Skeletal muscle cell (primary cell): Measurements from ENCODE around the gene LCA5L.
"Not testable (repeated sequence)": the region's sequence is repeated elsewhere in the genome, so short reads cannot be mapped to it uniquely, and the experiment has no call there.

Experiments used
- DNase-seq: peaks from one replicate; pipeline ENCODE4 v3.0.0-alpha.2; 2010; ENCODE audit warnings: low read depth
- H3K4me3 ChIP-seq: 2 replicates; pipeline ENCODE4 v1.5.1; 2011; ENCODE audit warnings: low read depth, mild to moderate bottlenecking, control low read depth, low read length, moderate library complexity

The LCA5L gene

DNA sequence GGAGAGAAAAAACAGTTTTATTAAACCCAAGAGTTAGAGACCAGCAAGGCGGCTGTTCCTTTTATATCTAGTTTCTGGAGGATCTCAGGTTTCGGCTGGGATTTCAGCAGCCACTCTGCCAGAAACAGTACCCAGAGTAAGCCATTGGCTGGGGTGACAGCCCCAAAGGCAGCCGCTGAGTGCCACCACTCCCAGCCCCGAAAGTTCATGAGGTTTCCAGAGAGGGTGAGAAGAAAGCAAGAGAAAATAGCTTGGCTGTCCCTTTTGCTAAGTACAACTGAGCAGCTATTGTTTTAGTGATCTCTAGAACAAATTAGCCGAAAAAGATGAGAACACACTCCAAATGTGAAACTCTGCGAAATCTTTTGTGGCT is 7.4 kb upstream of the LCA5L start:
- no peak overlapping the region for H3K4me3 ChIP-seq
- no peak for DNase-seq

DNA sequence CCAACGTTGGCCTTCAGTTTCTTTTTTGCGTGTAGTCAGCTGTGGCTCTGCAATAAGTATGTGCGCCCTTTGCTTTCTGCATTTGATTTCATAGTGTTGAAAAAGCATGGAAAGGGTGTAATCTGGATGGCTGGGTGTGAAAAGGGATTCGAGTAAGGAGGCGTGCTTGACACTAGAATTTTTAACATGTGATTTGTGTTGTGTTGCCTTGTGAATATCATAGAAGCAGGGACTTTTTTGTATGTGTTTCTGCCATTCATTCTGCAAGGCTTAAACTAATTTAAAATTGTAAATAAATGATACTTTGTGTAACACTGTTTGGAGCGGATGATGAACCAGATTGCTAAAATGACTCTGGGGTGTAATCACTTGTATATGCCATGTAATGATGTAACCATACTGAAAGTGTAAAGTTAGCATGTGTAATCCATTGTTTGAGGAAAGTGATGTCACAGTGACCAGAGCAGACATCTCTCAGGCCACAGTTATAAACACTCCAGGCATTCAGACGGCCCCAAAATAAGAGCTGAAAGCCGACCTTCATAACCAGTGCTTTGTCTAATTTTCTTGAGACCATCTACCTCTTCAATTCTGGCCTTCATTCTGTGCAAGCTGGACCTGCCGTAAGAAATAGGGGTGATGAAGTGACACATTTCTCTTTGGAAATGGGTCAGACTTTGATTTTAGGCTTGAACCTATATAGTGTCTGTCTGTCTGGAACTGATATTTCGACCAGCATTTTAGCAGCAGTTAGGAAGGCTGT is 6.8 kb upstream of the LCA5L start:
- no peak overlapping the region for H3K4me3 ChIP-seq
- DNase-seq = peak; percentile 58

DNA sequence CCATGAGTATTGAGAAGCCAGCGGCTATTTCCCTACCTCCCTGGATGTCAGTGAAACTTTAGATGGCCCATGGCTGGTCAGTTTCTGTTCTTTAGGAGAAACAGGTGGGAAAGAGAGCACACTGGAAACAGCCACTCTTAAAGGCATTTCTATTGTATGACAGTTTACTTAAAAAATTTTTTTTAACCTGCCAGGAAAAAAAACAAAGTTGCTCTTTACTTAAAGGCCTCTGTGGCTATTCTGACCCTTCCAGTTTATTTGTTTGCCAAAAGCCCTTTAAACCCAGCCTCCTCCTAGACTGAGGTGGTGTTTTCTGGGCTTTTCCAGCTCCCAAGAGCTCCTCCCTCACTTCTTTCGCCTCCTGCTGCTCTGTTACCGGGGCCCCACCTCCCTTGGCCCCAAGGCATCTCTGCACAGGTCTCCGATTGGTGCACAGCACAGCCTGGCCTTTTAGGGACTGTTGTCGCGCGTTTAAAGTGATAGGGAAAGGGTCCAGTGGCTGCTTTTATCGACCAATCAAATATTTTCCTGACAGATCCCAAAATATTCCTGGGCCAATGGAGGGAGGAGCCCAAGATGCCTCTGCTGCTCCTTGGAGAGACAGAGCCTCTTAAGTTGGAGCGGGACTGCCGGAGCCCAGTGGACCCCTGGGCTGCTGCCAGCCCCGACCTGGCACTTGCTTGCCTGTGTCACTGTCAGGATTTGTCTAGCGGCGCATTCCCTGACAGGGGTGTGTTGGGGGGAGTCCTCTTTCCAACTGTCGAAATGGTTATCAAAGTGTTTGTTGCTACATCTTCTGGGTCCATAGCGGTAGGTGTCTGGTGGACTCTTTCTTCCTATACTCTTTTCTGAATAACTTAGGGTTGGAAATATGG is 6.0 kb upstream of the LCA5L start, which contains the start of gene SH3BGR:
TSS of gene SH3BGR (plus strand) at position 639 of the 875 bp plus-strand sequence. CDS start at position 766, 127 bp downstream.
- no peak for DNase-seq
- no peak within 1 kb of the TSS for H3K4me3 ChIP-seq

DNA sequence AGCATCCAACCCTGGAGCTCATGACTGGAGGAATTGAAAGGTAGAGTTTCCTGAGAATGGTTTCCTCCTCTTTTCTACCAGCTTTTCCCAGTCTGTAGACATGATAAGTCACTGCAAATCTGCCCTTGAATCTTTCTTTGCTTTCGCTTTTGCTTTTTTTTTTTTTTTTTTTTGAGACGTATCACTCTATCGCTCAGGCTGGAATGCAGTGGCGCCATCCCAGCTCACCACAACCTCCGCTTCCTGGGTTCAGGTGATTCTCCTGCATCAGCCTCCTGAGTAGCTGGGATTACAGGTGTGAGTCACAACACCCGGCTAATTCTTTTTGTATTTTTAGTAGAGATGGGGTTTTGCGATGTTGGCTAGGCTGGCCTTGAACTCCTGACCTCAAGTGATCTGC is 1.7 kb upstream of the LCA5L start:
- no peak for DNase-seq
- no peak overlapping the region for H3K4me3 ChIP-seq

DNA sequence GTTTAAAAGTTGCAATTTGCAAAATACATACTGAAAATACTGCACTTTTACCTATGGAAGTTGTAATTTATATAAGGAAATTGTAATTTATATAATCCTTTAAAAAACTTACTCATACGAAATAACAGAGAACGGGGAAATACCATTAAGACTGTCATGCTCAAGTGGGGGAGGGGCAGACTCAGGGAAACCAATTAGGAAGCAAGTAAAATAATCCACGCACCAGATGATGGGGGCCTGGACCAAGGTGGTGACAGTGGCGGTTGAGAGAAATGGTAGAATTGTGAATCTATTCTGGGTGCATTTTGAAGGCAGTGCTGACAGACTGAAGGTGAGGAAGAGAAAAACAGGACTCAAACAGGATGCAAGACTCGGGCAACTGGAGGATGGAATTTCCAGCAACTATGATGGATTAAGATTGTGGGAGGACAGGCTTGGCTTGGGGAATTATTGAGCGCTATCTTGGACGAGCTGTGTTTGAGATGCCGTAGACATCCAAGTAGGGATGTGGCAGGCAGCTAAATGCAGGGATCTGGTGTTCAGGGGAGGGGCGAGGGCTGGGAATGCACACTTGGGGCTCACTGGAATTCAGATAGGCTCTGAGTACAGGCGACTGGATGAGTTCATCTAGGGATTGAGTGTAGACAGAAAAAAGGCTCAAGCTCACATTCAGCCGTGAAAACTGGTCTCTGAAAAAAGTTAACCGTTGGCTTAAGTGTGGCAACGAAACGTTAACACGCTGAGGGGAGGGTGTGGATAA is 977 bp downstream of the LCA5L start:
- H3K4me3 ChIP-seq = peak overlapping the region; percentile 92
- DNase-seq = peak; percentile 31

DNA sequence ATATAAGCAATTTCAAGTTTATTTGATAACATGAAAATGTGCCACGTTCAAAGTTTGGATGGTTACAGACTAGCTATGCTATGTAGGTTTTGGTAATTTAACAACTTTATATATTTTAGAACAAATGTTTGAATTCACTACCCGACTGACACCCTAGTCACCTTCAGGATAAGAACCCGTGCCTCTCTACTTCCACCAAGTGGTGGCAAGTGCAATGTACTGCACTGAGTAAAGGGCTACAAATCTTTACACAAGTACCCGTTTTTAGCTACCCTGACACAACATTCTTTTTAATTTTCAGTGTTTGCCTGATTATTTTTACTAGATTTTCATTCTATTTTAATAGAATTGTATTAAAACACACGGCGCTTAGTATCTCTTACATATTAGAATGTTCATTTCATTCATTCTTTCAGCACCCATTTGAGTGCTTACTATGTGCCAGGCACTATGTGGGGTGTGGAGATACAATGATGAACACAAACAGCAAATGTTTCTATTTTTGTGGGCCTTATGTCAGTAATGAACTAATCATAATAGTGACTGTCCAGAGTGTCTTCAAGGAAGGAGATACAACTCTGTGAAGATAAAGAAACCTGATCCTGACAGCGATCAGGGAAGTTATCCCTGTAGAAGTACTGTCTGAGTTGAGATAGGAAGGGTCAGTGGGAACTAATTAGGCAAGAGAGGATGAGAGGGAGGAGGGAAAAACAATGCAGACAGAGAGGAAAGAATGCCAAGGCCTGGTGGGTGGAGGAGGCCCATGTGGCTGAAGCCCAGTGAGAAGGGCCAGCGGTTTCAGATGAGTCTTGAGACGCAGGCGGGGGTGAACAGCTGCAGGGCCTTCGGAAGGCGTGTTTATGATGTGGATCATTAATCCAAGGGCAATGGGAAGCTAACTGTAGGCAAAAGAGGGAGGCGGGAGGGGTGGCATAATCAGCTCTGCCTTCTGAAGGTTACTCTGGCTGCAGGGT is 3.8 kb downstream of the LCA5L start:
- no peak overlapping the region for H3K4me3 ChIP-seq
- no peak for DNase-seq

DNA sequence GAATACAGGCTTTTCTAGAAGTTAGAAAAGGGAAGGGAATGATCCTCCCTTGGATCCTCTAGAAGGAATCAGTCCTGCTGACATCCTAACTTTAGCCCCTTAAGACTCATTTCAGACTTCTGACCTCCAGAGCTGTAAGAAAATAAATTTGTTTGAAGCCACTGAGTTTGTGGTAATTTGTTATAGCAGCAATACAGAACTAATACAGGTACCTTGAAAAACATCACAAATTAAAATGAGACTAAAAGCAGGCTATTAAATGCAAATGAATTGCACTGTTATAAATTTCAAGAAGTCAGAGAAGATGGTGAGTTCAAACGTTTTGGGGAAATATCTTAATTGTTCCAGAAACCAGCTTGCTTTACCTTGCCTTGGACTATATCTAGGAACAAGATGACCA is 6.3 kb downstream of the LCA5L start:
- DNase-seq = no peak

DNA sequence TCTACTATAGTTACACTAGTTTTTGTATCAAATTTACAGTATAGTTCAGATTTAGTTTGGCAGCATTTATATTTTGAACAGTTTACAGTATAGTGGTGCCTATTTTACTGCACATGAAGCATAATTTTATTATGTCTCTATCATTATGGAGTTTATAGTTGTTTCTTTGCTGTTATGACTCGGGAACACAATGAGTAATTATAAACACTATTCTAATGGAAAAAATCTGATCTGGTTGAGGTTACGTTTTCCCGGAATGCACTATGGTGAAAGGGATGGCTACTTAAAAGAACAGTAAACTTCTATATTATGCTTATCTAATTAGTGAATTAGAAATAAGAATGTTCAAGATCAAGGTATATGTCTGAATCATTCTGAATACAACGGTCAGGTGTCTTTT is 10.6 kb downstream of the LCA5L start:
- no peak for DNase-seq
- no peak overlapping the region for H3K4me3 ChIP-seq

More for the DNA sequence above, 6.3 kb downstream of the LCA5L start:
- H3K4me3 ChIP-seq = no peak overlapping the region

DNA sequence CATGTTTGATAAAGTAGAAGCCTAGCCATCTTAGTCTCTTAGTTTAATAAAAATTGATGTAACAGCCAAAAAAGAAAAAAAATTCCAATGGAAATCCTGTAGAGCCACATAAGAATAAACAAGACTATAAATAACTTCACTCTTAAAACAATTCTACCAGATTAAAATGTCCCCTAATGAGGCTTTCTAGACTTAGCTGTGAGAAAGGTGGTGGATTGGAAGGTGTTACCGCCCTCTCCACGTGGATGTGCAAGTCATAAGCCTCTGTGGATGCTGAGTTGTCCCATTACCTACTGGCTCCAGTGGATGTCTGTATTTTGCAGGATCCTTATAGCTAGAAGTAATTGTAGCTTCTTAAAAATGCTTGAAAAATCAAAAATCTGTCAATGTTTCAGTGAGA is 14.6 kb downstream of the LCA5L start:
- DNase-seq = no peak
- H3K4me3 ChIP-seq = no peak overlapping the region

DNA sequence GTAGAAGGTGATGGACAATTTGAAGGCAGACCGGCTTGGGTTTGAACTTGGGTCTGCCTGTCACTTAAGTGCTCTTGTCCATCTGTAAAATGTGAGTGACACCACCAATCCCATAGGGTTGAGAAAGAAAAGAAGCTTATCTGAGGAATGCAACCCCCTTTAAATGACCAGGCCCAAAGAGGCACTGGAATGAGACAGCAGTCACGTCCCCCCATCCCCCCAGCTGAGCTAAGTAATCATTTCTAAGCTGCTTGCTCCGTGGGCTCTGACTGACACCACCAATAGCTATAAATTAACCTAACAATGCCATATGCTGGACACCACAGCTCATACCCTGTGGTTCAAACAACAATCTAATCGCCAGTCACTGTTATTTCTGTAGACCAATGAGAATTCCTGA is 15.1 kb downstream of the LCA5L start:
- no peak for DNase-seq
- no peak overlapping the region for H3K4me3 ChIP-seq

DNA sequence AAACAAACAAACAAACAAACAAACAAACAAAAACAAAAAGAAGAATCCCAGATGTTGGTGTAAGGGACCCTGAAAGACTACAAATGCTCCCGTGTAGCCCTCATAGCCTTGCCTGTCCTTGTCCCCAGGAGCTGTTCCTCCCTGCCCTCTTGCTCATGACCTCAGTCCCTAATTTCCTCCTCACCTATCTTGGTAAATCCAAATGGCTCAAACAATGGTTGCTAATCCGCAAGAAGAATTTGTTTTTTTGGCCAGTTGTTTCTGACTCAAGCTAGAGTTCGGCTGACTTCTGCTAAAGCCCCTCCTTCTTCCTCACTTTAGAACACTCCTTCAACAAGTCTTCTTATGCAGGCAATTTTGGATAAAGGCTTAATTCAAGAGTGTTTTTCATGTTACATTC is 15.6 kb downstream of the LCA5L start:
- no peak for DNase-seq
- no peak overlapping the region for H3K4me3 ChIP-seq

DNA sequence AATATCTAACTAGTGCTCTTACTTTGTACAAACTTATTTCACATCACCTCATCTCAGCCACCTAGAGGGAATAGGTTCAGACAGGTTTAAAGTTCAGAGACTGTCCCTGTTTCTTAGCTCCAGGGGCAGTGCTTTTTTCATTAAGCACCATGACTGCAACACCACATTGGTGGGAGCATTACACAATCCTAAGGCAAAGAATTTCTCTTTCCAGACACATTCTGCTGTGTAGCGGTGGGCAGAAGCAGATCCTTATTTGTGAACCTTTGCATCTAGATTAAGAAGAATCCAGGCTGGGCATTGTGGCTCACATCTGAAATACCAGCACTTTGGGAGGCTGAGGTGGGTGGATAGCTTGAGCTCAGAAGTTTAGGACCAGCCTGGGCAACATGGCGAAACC is 16.1 kb downstream of the LCA5L start:
- DNase-seq = no peak
- H3K4me3 ChIP-seq = no peak overlapping the region

DNA sequence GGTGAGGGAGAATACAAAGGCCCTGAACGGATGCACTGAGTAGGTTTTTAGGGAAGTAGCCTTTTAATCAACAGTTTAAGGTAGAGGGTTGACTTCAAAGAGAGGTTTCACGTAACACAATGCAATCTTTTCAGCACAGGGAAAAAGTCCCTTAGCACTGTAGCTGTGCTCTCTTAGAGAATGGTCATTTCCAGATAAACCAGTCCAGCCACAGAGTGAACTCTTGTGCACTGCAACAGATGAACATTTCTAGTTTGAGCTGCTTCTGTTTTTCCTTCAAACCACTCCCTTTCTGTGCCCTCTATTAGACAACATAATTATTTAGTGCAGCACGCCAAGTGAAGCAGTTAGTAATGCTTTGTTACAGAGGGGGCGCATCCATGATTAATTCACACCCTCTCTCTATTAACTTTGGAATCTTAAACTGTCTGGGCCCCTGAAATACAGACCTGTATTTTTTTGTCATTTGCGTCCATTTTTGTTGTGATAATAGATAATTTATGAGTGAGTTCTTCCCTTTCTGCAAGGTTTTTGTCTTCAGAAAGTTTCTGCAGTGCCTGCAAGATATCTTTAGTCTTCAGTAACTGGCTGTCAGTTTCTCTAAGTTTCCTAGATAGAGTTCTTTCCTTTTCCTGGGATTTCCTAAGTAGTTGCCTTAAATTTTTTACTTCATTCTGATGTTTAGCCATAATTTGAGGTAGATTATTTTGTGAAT is 22.9 kb downstream of the LCA5L start:
- no peak for DNase-seq
- H3K4me3 ChIP-seq = no peak overlapping the region

DNA sequence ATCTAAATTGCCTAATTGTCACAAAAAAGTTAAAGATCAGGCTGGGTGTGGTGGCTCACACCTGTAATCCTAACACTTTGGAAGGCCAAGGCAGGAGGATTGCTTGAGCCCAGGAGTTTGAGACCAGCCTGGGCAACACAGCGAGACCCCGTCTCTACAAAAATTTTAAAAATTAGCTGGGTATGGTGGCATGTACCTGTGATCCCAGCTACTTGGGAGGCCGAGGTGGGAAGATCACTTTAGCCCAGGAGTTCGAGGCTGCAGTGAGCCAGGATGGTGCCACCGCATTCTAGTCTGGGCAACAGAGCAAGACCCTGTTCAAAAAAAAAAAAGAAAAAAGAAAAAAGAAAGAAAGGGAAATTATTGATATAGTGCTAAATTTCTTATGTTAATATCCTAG is 26.4 kb downstream of the LCA5L start:
- not testable (repeated sequence) for H3K4me3 ChIP-seq, DNase-seq

DNA sequence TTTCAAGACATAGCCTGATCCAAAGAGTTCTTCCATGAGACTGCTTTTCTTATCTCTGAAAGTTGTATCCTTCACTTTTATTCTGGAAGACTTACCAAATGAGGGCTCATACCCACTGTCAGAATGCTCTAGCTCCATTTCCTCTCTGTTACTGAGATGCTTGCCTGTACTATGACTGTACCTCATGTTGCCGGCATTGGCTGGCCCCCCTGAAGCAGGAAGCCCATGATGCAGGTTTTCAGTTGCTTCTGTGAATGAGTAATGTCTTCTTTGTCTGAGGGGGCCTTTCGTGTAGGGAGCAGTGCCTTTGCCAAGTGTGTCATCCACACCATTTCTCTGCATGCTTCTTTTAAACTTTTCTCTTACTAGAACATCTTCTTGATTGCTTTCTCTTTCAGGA is 39.5 kb downstream of the LCA5L start:
- H3K4me3 ChIP-seq = no peak overlapping the region
- no peak for DNase-seq

DNA sequence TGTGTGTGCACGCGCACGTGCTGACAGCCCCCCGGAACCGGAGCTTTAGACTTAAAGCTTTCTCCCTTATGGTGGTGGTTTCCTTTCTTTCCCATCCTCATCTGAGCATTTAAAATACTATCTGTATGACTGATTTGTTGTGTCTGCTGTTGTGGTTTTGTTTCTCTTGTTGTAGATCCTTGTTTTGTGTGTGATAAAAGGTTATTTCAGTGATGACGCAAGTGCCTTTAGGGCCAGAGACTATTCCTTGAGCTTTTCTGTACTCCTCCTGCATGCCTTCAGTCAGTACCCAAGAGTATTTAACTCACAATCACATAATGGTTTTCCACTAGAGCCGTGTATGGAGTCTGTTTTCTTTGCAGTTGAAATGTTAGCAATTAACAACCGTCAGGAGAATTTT is 45.4 kb downstream of the LCA5L start:
- H3K4me3 ChIP-seq = no peak overlapping the region
- no peak for DNase-seq

DNA sequence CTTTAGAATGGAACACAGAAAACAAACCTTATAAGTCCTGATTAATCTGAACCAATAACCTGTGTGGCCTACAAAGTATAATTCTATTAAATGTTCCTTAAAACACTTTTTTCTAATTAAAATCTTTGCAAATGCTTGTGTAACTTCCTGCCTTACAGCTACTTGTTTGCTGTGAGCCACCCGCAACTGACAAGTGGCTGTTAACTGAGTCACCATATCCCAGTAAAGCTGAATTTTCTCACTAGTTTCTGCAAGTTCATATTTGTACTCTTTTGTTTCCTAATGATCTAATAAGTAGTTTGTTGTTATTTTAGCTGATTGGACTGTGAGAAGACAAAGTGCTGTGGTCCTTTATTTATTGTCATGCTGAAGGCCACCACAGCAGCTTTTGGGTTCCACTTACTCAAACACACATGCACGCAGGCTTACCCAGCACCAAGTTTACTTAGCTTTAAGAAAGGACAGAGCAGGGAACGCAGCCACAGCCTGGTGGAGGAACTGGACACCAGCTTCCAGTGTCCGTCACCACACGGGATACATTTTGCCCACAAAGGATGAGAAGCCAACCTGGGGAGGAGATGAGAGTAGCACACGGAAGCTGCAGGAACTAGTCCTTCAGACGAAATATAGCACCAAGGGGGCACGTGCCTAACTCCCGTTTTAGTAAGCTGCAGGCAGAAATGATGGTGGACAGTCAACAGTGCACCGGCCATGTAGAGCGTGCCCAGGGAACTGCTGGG is 47.8 kb downstream of the LCA5L start:
- DNase-seq = no peak
- no peak overlapping the region for H3K4me3 ChIP-seq

DNA sequence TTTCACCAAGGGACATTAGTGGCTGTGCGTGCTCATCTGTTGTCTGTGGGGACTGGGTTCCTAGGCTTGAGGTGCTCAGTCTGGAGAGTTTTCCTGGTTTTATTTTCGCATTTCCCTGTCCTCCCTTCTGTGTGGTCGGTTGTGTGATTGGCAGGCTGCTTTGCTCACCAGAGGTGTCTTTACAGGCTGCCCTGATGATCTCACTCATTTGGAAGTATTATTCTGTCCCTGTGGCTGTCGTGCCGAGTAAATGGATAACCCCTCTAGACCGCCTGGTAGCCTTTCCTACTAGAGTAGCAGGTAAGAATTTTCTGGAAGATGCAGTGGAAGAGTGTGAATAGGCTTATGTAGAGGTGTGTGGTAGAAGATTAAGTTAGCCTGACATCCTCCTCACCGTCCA is 52.6 kb downstream of the LCA5L start:
- no peak for DNase-seq
- no peak overlapping the region for H3K4me3 ChIP-seq
